Stimulated activated memory B cell treated with anti-CD40 and anti-IgM and Interleukin-4, amounts not matched to agents 10 μg/mL and 1 μg/mL and 100 μg/mL, for 72 hours (primary cell): ENCODE results near the gene CTF1.
A peak's percentile ranks its signal among the peaks of the same experiment; 100 is the strongest.
"Not testable (repeated sequence)": the region's sequence is repeated elsewhere in the genome, so short reads cannot be mapped to it uniquely, and the experiment has no call there.

Experiments used
- ATAC-seq: fragments of 150-1000 bp; cut with Tn5 transposase; 2 replicates; pipeline ENCODE4 v1.10.0; 2021
- H3K27ac Mint-ChIP-seq: one replicate; pipeline ENCODE4 v1.8.0; 2022; ENCODE audit warnings: mild to moderate bottlenecking, mixed read lengths
- H3K27me3 Mint-ChIP-seq: one replicate; pipeline ENCODE4 v1.8.0; 2022; ENCODE audit warnings: mixed read lengths
- H3K36me3 Mint-ChIP-seq: one replicate; pipeline ENCODE4 v1.8.0; 2022; ENCODE audit warnings: mixed read lengths
- H3K4me1 Mint-ChIP-seq: one replicate; pipeline ENCODE4 v1.8.0; 2022; ENCODE audit warnings: mixed read lengths
- H3K4me3 Mint-ChIP-seq: one replicate; pipeline ENCODE4 v1.8.0; 2022; ENCODE audit warnings: mild to moderate bottlenecking, moderate library complexity, mixed read lengths
- H3K9me3 Mint-ChIP-seq: one replicate; pipeline ENCODE4 v1.8.0; 2022; ENCODE audit warnings: mixed read lengths

CTF1 gene

GRCh38 chr16:30896261-30896888, at the start of gene CTF1:
Gene CTF1, plus strand, starts transcription at chr16:30896614. Its CDS starts 30 bp downstream, at chr16:30896644.
- H3K4me1 Mint-ChIP-seq: peaks cover 51% of the 10 kb centered on the region
- peak within 1 kb of the TSS; percentile 81 for H3K4me3 Mint-ChIP-seq
- ATAC-seq: no peak
- peaks cover 1% of the 10 kb centered on the region for H3K36me3 Mint-ChIP-seq
- H3K27ac Mint-ChIP-seq: peak within 1 kb of the TSS; percentile 89
- no peaks in the 10 kb centered on the region for H3K27me3 Mint-ChIP-seq
- no peaks in the 10 kb centered on the region for H3K9me3 Mint-ChIP-seq

GRCh38 chr16:30846649-30847402, 49.6 kb upstream of the CTF1 start:
- Mint-ChIP-seq H3K9me3 (no peaks in the 10 kb centered on the region), H3K4me1 (peaks cover 9% of the 10 kb centered on the region), H3K36me3 (no peaks in the 10 kb centered on the region), H3K27me3 (no peaks in the 10 kb centered on the region), H3K4me3 (no peak overlapping the region), H3K27ac (no peak overlapping the region)
- no peak for ATAC-seq

DNA sequence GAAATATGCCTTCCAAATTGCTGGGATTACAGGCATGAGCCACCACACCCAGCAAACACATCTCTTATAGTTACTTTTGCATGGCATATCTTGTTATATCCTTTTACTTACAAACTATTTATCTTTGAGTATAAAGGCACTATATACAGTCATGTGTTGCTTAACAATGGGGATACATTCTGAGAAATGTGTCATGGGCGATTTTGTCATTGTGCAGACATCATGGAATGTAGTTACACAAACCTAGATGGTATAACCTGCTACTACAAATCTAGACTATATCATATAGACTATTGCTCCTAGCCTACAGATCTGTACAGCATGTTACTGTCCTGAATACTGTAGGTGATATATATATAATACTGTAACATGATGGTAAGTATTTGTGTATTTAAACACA, 46.2 kb upstream of the CTF1 start:
- Mint-ChIP-seq H3K9me3 (no peaks in the 10 kb centered on the region), H3K4me3 (no peak overlapping the region), H3K27ac (no peak overlapping the region), H3K36me3 (peaks cover 7% of the 10 kb centered on the region), H3K4me1 (peaks cover 1% of the 10 kb centered on the region), H3K27me3 (no peaks in the 10 kb centered on the region)
- no peak for ATAC-seq

DNA sequence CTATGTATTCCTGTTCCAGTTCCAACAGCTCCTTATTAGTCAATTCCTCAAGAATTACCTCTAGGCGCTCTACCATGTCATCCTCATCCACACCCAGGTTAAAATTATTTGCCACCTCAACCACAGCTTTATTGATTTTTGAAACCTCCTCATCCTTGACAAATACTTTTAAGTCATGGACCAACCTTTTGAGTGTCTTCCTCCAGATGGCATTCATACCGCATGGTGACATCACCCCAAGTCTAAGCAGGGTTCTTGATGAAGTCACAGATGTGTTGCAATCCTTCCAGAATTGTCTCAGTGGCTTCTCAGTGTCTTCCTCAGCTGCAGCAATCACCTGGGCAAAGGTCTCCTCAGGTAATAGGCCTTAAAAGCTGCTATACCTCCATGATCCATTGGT, 42.7 kb upstream of the CTF1 start:
- peaks cover 7% of the 10 kb centered on the region for H3K36me3 Mint-ChIP-seq

GRCh38 chr16:30858111-30858495, 38.3 kb upstream of the CTF1 start:
- H3K36me3 Mint-ChIP-seq: peaks cover 7% of the 10 kb centered on the region
- ATAC-seq: no peak
- no peaks in the 10 kb centered on the region for H3K9me3 Mint-ChIP-seq
- H3K4me1 Mint-ChIP-seq: no peaks in the 10 kb centered on the region
- H3K27me3 Mint-ChIP-seq: no peaks in the 10 kb centered on the region
- H3K4me3 Mint-ChIP-seq: no peak overlapping the region
- no peak overlapping the region for H3K27ac Mint-ChIP-seq

More for the DNA sequence above, 42.7 kb upstream of the CTF1 start:
- H3K9me3 Mint-ChIP-seq: no peaks in the 10 kb centered on the region
- H3K4me1 Mint-ChIP-seq: no peaks in the 10 kb centered on the region
- no peaks in the 10 kb centered on the region for H3K27me3 Mint-ChIP-seq
- no peak overlapping the region for H3K27ac Mint-ChIP-seq
- no peak overlapping the region for H3K4me3 Mint-ChIP-seq
- no peak for ATAC-seq

GRCh38 chr16:30858829-30859423, 37.5 kb upstream of the CTF1 start:
- ATAC-seq: no peak
- Mint-ChIP-seq H3K4me3 (no peak overlapping the region), H3K4me1 (no peaks in the 10 kb centered on the region), H3K27ac (no peak overlapping the region), H3K9me3 (no peaks in the 10 kb centered on the region), H3K36me3 (peaks cover under 1% of the 10 kb centered on the region), H3K27me3 (no peaks in the 10 kb centered on the region)

GRCh38 chr16:30860729-30861128, 35.7 kb upstream of the CTF1 start:
- not testable (repeated sequence) for H3K27ac Mint-ChIP-seq, ATAC-seq, H3K9me3 Mint-ChIP-seq, H3K36me3 Mint-ChIP-seq, H3K4me1 Mint-ChIP-seq, H3K4me3 Mint-ChIP-seq, H3K27me3 Mint-ChIP-seq

- H3K9me3 Mint-ChIP-seq, H3K36me3 Mint-ChIP-seq, H3K27me3 Mint-ChIP-seq, H3K4me3 Mint-ChIP-seq, H3K27ac Mint-ChIP-seq, ATAC-seq, H3K4me1 Mint-ChIP-seq: not testable (repeated sequence)
Observed at GRCh38 chr16:30863178-30863577, 33.2 kb upstream of the CTF1 start.

DNA sequence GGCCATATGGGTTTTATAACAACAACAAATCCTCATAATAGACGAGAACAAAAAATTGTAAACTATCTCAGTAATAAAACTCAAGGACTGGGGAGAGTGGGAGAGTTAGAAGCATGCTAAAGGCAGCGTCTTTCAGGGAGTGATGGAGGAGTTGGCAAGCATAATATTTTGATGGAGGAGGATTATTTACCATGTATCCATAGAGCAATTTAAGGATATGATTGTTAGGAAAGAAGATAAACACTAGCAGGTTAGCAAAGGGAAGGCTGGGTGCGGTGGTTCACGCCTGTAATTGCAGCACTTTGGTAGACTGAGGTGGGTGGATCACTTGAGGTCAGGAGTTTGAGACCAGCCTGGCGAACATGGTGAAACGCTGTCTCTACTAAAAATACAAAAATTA, 30.4 kb upstream of the CTF1 start:
- Mint-ChIP-seq H3K36me3 (no peaks in the 10 kb centered on the region), H3K9me3 (no peaks in the 10 kb centered on the region), H3K27me3 (no peaks in the 10 kb centered on the region), H3K27ac (peak overlapping the region; percentile 7), H3K4me3 (no peak overlapping the region), H3K4me1 (peaks cover 9% of the 10 kb centered on the region)
- ATAC-seq: no peak

GRCh38 chr16:30867747-30868146, 28.7 kb upstream of the CTF1 start:
- H3K4me1 Mint-ChIP-seq: peaks cover 20% of the 10 kb centered on the region
- H3K27ac Mint-ChIP-seq: no peak overlapping the region
- ATAC-seq: no peak
- no peak overlapping the region for H3K4me3 Mint-ChIP-seq
- H3K27me3 Mint-ChIP-seq: no peaks in the 10 kb centered on the region
- H3K36me3 Mint-ChIP-seq: peaks cover 11% of the 10 kb centered on the region
- H3K9me3 Mint-ChIP-seq: no peaks in the 10 kb centered on the region

GRCh38 chr16:30870904-30871303, 25.5 kb upstream of the CTF1 start:
- H3K4me1 Mint-ChIP-seq: peaks cover 38% of the 10 kb centered on the region
- H3K4me3 Mint-ChIP-seq: no peak overlapping the region
- no peaks in the 10 kb centered on the region for H3K9me3 Mint-ChIP-seq
- ATAC-seq: no peak
- peaks cover 15% of the 10 kb centered on the region for H3K36me3 Mint-ChIP-seq
- no peak overlapping the region for H3K27ac Mint-ChIP-seq
- H3K27me3 Mint-ChIP-seq: no peaks in the 10 kb centered on the region

GRCh38 chr16:30874244-30874820, 22.1 kb upstream of the CTF1 start:
- peaks cover 43% of the 10 kb centered on the region for H3K4me1 Mint-ChIP-seq
- H3K27me3 Mint-ChIP-seq: no peaks in the 10 kb centered on the region
- ATAC-seq: no peak
- peaks cover 28% of the 10 kb centered on the region for H3K36me3 Mint-ChIP-seq
- no peaks in the 10 kb centered on the region for H3K9me3 Mint-ChIP-seq
- H3K4me3 Mint-ChIP-seq: peak overlapping the region; percentile 93
- H3K27ac Mint-ChIP-seq: peak overlapping the region; percentile 96

- ATAC-seq: peak; percentile 95
- peak overlapping the region; percentile 93 for H3K4me3 Mint-ChIP-seq
- H3K27ac Mint-ChIP-seq: peak overlapping the region; percentile 96
- peaks cover 28% of the 10 kb centered on the region for H3K36me3 Mint-ChIP-seq
- peaks cover 43% of the 10 kb centered on the region for H3K4me1 Mint-ChIP-seq
- no peaks in the 10 kb centered on the region for H3K9me3 Mint-ChIP-seq
- no peaks in the 10 kb centered on the region for H3K27me3 Mint-ChIP-seq
Observed at GRCh38 chr16:30874821-30875717, 21.3 kb upstream of the CTF1 start.

DNA sequence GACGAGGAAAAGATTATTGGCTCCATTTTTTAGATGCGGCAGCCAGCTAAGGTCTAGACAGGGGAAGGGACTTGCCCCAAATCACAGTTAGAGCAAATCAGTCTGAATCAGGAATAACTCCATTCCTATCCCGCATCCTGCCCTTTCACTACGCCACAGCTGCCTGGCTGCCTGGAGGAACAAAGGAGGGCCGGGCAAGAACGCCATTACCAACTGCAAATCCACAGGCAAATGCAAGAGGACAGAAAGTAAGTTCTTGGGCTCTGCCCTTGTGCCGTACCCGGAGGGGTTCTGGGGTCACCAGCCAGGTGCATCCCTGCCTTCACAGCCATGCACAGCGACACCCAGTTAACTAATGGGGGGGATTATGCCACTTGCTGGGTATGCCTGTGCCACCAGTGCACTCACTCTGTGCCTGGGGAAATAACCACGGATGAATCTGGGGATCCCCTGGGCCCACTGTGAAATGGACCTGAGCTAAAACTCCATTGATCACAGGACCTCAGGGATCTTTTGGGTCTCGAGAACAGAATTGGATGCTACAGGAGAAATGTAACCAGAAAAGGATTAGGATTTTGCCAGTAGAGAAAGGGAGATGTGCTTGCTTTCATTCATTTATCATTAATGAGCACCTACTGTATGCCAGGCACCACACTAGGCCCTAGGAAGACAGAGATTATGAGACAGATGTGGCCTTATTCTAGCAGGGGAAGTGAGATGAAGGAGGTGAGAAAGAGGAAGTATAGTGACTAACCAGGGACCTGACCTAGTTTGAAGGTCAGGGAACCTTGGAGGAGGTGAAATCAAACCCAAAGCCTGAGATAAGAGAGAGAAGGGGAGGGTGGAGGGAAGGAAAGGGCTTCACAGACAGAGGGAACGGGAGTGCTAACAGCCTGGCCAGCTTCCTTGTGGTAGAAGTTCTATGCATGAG, 20.3 kb upstream of the CTF1 start:
- ATAC-seq: peak; percentile 78
- H3K4me1 Mint-ChIP-seq: peaks cover 43% of the 10 kb centered on the region
- peaks cover 28% of the 10 kb centered on the region for H3K36me3 Mint-ChIP-seq
- peak overlapping the region; percentile 96 for H3K27ac Mint-ChIP-seq
- peak overlapping the region; percentile 93 for H3K4me3 Mint-ChIP-seq
- no peaks in the 10 kb centered on the region for H3K27me3 Mint-ChIP-seq
- H3K9me3 Mint-ChIP-seq: no peaks in the 10 kb centered on the region
